ENCODE results near the gene JAM2.
A peak's percentile ranks its signal among the peaks of the same experiment; 100 is the strongest.
"Not testable (repeated sequence)": the region's sequence is repeated elsewhere in the genome, so short reads cannot be mapped to it uniquely, and the experiment has no call there.

The JAM2 gene, protein sequence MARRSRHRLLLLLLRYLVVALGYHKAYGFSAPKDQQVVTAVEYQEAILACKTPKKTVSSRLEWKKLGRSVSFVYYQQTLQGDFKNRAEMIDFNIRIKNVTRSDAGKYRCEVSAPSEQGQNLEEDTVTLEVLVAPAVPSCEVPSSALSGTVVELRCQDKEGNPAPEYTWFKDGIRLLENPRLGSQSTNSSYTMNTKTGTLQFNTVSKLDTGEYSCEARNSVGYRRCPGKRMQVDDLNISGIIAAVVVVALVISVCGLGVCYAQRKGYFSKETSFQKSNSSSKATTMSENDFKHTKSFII

DNA sequence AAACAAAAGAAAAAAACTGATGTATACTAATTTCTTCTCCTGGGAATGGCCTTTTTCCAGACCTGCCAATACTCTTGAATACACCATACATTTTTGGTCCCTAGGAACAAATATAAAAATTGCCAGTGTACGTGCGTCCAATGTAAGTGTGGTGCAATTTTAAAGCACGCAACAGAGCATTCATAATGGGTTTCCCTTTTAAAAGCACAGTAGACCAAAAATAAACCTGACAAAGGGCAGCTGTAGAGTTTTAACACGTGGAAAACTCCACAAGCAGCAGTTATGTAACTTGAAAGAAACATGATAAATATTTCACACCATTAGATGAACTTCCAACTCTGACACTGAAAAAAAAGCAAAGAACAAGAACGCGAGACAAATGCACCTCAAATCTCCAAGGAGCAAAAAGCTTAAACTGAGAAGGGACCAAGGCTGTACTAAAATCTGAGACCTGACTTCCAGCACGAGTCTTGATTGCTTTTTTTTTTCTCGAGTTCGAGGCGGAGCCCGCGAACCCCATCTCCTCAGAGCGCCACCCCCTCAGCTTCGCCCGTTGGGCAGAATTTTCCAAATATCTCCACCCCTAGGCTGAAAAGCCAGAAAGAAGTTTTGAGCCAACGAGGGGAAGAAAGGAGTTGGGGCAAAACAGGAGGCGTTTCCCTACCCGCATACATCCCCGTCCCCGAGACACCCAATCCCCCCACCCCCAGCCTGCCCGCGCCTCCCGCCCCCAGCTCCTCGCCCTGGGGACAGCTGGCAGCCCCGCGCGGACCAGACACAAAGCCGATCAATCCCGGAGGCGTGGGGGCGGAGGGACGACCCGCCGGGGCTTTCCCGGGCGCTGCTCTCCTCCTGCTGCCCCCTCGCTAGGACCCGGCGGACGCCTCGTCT, at the start of gene JAM2:
JAM2 (plus strand) TSS at position 599 of the 891 bp plus-strand sequence. CDS start 564 bp downstream, outside the sequence.
- in situ Hi-C loops (cut with MboI; ENCODE audit: low pct_unique_long_range_greater_than_20kb, low sequenced_read_pairs), result no loop called here
- peak; percentile 44 for DNase-seq

DNA sequence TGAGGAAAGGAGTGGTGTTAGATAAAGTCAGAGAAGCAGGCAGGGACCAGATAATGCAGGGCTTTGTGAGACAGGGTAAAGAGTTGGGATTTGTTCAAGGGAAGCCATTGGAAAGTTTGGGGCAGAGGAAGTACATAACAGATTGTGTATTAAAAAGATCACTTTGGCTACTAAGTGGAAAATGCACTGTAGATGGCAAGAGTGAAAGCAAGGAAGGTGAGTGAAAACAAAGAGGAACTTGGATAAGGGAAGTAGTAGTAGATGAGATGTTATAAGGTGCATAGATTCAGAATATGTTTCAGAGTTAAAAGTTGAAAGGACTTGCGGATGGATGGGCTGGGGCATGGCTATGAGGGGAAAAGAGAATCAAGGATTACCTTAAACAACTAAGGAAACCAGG, 49.2 kb upstream of the JAM2 start:
- in situ Hi-C loops (cut with MboI; ENCODE audit: low pct_unique_long_range_greater_than_20kb, low sequenced_read_pairs), result no loop called here

DNA sequence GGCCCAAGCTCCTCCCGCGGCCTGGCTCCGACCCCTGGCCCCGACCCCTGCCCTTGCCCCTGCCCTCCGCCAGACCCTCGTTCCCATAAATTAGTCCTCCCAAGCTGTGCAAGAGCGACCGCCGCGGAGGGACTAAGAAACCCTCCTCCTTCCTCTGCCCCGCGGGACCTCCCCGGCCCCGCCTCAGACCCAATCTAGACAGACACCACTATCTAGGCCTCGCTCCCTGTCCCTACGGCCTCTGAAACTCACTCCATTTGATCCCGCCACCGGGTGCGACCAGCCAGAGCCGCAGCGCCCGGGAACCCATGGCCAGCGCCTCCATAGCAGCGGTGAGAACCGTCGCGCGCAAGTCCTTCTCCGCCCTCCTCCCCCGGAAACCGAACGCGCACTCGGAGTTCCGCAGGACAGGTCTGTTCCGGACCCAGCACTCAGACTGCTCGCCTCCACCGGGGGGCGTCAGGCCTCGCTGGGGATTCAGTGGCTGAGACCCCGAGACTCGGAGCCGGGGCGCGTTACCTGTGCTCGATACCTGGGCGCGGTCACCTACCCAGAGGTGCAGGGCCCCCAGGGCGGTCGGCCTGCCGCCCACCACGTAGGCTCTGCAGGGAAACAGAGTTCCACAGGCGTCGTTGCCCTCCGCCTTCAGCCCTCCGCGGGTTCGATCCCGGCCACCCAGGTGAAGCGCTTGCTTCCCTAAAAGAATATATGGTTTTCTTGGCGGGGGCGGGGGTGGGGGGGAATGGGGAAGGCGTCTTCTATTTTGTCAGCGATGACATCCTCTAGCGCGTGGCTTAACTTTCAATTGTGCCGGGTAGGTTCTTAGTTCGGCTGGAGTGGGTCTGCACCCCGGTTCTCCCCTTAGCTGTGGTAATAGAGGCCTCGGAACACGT, 31.7 kb upstream of the JAM2 start, which contains the start of gene MRPL39:
MRPL39 (minus strand) TSS at position 331 of the 893 bp plus-strand sequence; CDS start at position 325, 6 bp downstream.
- DNase-seq, result peak; percentile 89
- in situ Hi-C loops (cut with MboI; ENCODE audit: low pct_unique_long_range_greater_than_20kb, low sequenced_read_pairs), result no loop called here

More for the DNA sequence above, 49.2 kb upstream of the JAM2 start:
- DNase-seq, result peak; percentile 36

DNA sequence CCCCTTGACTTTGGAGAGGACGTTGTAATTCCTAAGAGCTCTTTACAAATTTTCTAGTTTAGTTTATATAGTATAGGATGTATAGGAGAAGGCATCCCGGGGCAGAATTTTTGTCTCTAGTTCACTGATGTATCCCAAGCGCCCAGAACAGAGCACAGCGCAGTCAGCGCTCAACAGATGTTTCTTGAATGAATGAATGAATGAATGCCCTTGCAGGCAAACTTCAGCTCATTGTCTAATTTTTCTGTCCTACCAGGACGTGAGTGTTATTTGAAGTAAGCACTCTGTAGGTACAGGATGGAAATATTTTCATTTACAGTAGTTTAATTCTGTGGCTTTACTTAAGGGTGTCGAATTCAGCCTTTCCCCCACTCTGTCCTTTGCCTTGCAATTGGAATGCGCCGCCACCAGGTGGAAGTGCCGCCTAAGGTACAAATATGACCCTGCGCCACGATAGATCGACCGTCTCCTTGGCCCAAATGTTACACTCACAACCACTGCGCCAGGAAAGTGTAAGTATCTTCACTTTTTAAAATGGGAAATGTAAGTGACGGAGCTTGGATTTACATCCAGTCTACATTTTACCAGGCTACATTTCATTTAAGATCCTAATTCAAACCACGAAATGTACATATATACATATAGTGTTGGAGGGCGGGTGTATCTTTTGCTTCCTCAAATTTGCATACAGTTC, 30.9 kb upstream of the JAM2 start:
- in situ Hi-C loops (cut with MboI; ENCODE audit: low pct_unique_long_range_greater_than_20kb, low sequenced_read_pairs), result no loop called here
- DNase-seq, result peak; percentile 89

DNA sequence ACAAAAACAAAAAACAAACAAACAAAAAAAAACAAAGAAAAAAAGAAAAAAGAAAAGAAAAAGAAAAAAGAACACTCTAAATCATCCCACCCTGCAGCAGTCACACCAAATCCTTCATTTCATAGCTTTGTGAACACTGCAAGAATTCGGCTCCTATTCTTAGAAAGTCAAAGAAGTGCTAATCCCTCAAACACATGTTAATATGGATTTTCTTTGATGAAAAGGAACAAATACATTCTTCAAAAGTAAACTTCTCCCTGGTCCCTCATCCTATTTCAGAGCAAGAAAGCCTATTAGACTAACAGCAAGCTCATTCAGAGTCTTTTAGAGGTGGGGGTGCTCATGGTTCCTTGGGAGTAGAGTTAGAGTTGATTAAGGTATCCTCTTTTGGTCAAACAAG, 24.6 kb upstream of the JAM2 start:
- DNase-seq, result no peak
- in situ Hi-C loops (cut with MboI; ENCODE audit: low pct_unique_long_range_greater_than_20kb, low sequenced_read_pairs), result no loop called here

DNA sequence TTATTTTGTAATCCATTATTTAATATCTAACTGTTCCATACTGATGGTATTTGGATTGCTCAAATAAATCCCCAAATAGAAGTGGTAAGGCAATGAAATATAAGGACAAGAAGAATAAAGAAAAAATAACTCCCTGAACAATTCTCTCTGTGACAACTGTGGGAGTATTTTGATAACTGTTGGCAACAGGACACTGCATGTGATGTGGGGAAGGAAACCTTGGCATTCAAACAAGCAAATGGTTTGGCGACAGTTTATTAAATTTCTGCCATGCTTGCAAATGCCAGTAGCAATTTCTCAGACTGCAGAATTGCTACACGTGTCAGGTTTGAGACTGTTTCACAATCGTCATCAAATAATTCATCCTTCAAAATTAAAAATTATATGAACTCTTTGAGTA, 23.2 kb upstream of the JAM2 start:
- in situ Hi-C loops (cut with MboI; ENCODE audit: low pct_unique_long_range_greater_than_20kb, low sequenced_read_pairs), result no loop called here
- no peak for DNase-seq

DNA sequence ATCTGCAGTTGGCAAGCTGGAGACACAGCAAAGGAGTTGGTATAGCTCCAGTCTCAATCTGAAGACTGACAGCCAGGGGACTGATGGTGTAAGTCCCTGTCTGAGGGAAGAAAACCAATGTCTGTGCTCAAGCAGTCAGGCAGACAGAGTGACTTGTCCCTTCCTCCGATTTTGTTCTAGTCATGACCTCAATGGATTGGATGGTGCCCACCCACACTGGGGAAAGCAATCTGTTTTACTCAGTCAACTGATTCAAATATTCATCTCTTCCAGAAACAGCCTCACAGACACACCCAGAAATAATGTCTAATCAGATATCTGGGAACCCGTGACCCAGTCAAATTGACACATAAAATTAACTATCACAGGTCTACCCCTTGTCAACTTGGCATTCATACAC, 19.9 kb upstream of the JAM2 start:
- no peak for DNase-seq
- in situ Hi-C loops (cut with MboI; ENCODE audit: low pct_unique_long_range_greater_than_20kb, low sequenced_read_pairs), result no loop called here

DNA sequence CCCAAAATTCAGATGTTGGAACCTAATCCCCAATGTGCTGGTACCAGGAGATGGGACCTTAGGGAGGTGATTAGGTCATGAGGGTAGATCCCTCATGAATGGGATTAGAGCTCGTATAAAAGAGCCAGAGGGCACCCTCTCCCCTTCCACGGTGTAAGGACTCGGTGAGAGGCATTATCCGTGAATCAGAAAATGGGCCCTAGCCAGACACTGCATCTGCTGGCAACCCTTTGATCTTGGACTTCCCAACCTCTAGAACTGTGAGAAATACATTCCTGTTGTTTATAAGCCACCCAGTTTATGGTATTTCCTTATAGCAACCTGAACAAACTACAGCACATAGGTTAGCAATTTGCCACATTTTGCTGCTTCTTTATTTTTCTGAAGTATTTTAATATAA, 14.5 kb upstream of the JAM2 start:
- in situ Hi-C loops (cut with MboI; ENCODE audit: low pct_unique_long_range_greater_than_20kb, low sequenced_read_pairs), result no loop called here
- DNase-seq, result no peak

DNA sequence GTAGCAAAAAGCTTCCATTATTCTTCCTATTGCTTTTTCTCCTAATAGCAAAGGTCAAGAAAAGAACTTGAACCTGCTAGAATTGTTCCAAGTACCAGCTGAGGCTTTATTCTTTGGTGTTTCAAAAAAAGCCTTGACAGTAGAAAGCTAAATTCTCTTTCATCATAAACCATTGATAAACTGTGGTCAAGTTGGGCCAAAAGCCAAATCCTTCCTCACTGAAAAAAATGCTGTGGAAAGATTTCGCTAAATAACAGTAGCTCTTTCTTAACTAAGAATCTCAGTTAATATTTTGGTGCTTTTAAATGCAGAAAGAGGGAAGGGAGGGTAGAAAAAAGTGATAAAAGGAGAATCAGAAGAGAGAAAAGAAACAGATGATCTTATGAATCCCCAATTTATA, 14.0 kb upstream of the JAM2 start:
- DNase-seq, result no peak
- in situ Hi-C loops (cut with MboI; ENCODE audit: low pct_unique_long_range_greater_than_20kb, low sequenced_read_pairs), result no loop called here

DNA sequence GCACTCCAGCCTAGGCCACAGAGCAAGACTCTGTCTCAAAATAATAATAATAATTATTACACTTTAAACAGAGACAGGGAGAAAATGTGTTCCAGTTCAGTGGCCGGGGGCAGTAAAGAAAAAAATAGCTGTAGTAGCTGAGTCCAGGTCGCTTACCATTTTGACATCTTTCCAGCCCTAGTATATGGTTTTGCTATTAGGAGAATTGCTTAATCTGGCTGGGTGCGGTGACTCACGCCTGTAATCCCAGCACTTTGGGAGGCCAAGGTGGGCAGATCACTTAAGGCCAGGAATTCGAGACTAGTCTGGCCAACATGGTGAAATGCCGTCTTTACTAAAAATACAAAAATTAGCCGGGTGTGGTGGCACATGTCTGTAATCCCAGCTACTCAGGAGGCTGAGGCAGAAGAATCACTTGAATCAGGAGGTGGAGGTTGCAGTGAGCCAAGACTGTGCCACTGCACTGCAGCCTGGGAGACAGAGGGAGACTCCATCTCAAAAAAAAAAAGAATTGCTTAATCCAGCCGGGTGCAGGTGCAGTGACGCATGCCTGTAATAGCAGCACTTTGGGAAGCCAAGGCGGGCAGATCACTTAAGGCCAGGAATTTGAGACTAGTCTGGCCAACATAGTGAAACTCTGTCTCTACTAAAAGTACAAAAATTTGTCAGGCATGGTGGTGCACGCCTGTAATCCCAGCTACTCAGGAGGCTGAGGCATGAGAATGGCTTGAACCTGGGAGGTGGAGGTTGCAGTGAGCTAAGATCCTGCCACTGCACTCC, 13.1 kb upstream of the JAM2 start:
- in situ Hi-C loops (cut with MboI; ENCODE audit: low pct_unique_long_range_greater_than_20kb, low sequenced_read_pairs); DNase-seq: not testable (repeated sequence)

DNA sequence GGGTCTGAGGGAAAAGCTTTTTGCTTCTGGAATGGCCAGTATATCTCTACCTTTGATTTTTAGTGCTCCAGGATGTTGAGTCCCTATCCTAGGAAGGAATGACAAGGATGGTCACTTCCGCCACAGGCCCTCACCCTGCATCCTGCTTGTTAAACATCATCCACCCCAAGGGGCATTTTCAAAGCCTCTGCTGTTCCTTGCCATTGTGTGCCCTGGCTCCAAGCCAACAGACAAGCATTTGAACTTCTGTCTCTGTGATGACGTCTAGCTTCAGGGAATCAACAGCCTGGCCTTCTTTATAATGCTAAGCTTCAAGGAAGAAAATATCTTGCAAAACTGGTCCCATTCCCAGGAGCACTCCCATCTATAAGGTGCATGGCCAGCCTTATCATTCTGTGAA, 12.3 kb upstream of the JAM2 start:
- DNase-seq, result no peak
- in situ Hi-C loops (cut with MboI; ENCODE audit: low pct_unique_long_range_greater_than_20kb, low sequenced_read_pairs), result no loop called here

DNA sequence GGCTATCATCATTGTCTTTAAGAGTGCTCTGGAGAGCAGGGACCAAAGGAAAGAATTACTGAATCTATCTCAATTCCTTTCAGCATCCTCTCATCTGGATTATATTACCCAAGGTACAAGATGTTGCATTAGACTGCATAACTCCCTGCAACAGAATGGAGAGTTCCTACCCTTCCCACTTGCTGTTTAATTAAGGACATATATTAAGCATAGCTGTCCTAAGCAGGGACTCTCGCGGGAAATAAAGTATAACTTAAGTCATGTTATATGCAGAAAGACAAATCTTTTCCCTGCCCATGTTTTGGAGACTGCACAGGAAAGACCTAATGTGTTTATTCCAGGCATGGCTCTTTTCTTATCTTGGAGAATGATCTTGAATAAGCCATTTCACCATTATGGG, 6.8 kb upstream of the JAM2 start:
- no peak for DNase-seq
- in situ Hi-C loops (cut with MboI; ENCODE audit: low pct_unique_long_range_greater_than_20kb, low sequenced_read_pairs), result no loop called here

DNA sequence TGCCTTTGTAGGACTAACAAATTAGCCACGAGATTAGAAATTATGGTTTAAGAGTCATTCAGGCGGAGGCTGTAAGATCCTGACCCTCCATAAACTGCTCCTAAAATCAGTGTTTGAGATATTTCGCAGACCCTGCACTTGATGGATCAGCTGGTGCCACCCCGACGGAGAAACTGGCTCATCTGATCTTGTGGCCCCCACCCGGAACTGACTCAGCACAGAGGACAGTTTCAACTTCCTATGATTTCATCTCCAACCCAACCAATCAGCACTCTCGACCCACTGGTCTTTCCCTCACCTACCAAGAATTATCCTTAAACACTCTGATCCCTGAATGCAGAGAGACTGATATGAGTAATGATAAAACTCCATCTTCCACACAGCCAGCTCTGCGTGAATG, 3.7 kb upstream of the JAM2 start:
- no peak for DNase-seq
- in situ Hi-C loops (cut with MboI; ENCODE audit: low pct_unique_long_range_greater_than_20kb, low sequenced_read_pairs), result no loop called here

DNA sequence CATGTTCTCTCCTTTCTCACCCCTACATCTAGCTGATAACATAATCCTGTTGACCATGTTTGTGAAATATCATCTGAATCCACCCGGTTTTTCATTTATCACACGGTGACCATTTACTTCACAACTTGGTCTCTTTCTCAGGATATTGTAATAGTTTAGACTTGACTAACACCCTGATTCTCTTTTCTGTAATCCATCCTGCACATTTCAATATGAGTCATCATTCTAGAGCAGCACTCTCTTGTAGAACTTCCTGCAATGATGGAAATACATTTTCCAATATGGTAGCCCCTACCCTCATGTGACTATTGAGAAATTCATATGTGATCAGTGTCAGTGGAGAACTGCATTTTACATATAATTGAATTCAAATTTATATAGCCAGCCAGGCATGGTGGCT, 2.3 kb upstream of the JAM2 start:
- in situ Hi-C loops (cut with MboI; ENCODE audit: low pct_unique_long_range_greater_than_20kb, low sequenced_read_pairs), result no loop called here
- DNase-seq, result no peak

DNA sequence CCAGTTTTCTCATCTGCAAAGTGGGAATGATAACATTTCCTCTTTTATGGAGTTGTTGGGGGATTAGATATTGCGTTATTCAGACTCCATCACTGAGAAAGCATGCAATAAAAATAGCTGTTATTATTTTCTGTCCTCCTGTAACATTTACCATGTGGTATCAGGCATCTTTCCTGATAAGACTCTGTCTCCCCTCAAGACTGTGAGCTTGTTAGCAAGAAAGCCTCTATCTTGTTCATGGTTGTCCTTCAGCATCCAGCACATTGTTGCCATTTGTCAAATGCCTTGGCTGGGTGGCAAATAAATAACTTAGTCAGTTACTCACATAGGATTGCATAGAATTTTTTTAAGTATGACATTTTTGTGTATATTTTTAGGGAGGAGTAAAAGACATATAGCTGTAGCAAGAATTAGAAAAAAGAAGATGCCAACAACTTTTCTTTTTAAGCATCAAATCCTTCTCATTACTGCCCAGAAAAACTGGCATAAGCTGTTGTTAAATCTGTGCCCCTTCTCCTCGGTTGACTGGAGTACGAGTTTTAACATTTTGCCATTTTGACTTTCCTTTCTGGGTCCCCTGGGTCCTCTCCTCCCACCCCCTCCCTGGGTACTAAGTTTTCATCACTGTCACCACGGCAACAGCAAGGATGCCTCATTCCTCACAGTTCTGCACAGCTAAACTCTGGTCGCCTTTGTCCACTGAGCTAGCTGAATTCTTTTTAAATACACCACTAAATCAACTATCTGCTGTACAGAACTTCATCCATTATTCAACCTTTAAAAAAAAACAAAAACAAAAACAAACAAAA, 1.0 kb upstream of the JAM2 start:
- peak; percentile 3 for DNase-seq
- in situ Hi-C loops (cut with MboI; ENCODE audit: low pct_unique_long_range_greater_than_20kb, low sequenced_read_pairs), result no loop called here

DNA sequence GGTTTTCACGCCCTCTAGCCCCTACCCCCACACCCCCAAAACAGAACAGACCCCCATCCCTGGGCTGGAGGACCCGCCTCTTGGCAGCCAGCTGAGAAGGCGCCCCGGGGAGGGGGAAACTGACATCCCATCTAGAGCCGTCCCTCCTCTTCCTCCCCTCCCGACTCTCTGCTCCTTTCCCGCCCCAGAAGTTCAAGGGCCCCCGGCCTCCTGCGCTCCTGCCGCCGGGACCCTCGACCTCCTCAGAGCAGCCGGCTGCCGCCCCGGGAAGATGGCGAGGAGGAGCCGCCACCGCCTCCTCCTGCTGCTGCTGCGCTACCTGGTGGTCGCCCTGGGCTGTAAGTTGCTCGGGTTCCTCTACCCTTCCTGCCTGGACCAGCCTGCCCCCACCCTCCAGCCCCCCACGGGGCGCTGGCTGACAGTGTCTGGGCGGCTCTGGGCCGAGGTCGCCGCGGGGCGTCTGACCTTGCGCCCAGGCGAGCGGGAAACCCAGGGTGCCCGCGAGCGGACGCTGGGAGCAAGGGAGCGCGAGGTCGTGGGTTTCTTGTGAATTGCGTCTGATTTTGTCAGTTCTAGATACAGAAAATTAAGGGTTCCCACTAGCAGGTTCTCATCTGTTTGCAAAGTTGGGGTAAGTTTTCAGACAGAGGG, 618 bp downstream of the JAM2 start:
- in situ Hi-C loops (cut with MboI; ENCODE audit: low pct_unique_long_range_greater_than_20kb, low sequenced_read_pairs), result no loop called here
- peak; percentile 42 for DNase-seq

All from KBM-7 (cell line).